ENCODE data around the gene TMEM100. TPM values are rescaled to one million over a fixed set of nuclear protein-coding genes. Genes with fewer than 3 reads are reported as not detected.

Gene TMEM100
- total and polyA plus RNA-seq, 3 experiments from 2014 or later: not detected

GRCh38 chr17:55729484-55729883 lies 6.8 kb upstream of the TMEM100 start:
- Mint-ChIP-seq H3K27ac (no peak overlapping the region), H3K4me3 (no peak overlapping the region), H3K4me1 (no peaks in the 10 kb centered on the region), H3K9me3 (no peaks in the 10 kb centered on the region), H3K36me3 (peaks cover 0 to 1% (median 0%) of the 10 kb centered on the region in 3 donors), H3K27me3 (peaks cover 10 to 50% of the 10 kb centered on the region in 2 donors)
- Histone ChIP-seq H3K4me3 (ENCODE audit: low read length) (no peak overlapping the region), H3K4me1 (ENCODE audit: insufficient read depth, low read length) (no peaks in the 10 kb centered on the region), H3K27ac (ENCODE audit: low read depth, low read length) (no peak overlapping the region), H3K9me3 (ENCODE audit: low read length) (no peaks in the 10 kb centered on the region), H3K36me3 (ENCODE audit: insufficient read depth, low read length) (no peaks in the 10 kb centered on the region), H3K27me3 (ENCODE audit: insufficient read depth, low read length, poor library complexity, severe bottlenecking) (no peaks in the 10 kb centered on the region)
- DNase-seq: no peak
- POLR2A ChIA-PET: no interaction called here
- CTCF ChIA-PET: no interaction called here

- H3K9me3 ChIP-seq (ENCODE audit: low read length): no peaks in the 10 kb centered on the region
- ChIA-PET POLR2A (no interaction called here), CTCF (no interaction called here)
- peak overlapping the region in 1 of 8 donors; percentile 61 for H3K27ac Mint-ChIP-seq
- peaks cover 7 to 53% of the 10 kb centered on the region in 2 donors for H3K27me3 Mint-ChIP-seq
- no peaks in the 10 kb centered on the region for H3K4me1 ChIP-seq (ENCODE audit: insufficient read depth, low read length)
- no peaks in the 10 kb centered on the region for H3K36me3 ChIP-seq (ENCODE audit: insufficient read depth, low read length)
- H3K4me3 ChIP-seq (ENCODE audit: low read length): no peak overlapping the region
- H3K36me3 Mint-ChIP-seq: peaks cover 0 to 1% (median 0%) of the 10 kb centered on the region in 3 donors
- H3K4me3 Mint-ChIP-seq: no peak overlapping the region
- H3K27me3 ChIP-seq (ENCODE audit: insufficient read depth, low read length, poor library complexity, severe bottlenecking): no peaks in the 10 kb centered on the region
- H3K4me1 Mint-ChIP-seq: no peaks in the 10 kb centered on the region
- no peaks in the 10 kb centered on the region for H3K9me3 Mint-ChIP-seq
- DNase-seq: no peak
- H3K27ac ChIP-seq (ENCODE audit: low read depth, low read length): no peak overlapping the region
Measured at GRCh38 chr17:55728833-55729232, 6.2 kb upstream of the TMEM100 start.

- H3K4me1 ChIP-seq (ENCODE audit: insufficient read depth, low read length): no peaks in the 10 kb centered on the region
- no peaks in the 10 kb centered on the region for H3K4me1 Mint-ChIP-seq
- POLR2A ChIA-PET: no interaction called here
- no peaks in the 10 kb centered on the region for H3K9me3 ChIP-seq (ENCODE audit: low read length)
- H3K36me3 Mint-ChIP-seq: peaks cover 0 to 1% (median 0%) of the 10 kb centered on the region in 3 donors
- H3K27ac ChIP-seq (ENCODE audit: low read depth, low read length): no peak overlapping the region
- H3K4me3 ChIP-seq (ENCODE audit: low read length): no peak overlapping the region
- peaks cover 7 to 54% of the 10 kb centered on the region in 2 donors for H3K27me3 Mint-ChIP-seq
- CTCF ChIA-PET: interaction anchor here (0.6 kb wide), 1 partner anchor 10 kb away, joined by 3 read pairs; no protein-coding TSS in a partner anchor
- no peaks in the 10 kb centered on the region for H3K27me3 ChIP-seq (ENCODE audit: insufficient read depth, low read length, poor library complexity, severe bottlenecking)
- DNase-seq: no peak
- H3K27ac Mint-ChIP-seq: no peak overlapping the region
- no peaks in the 10 kb centered on the region for H3K9me3 Mint-ChIP-seq
- H3K4me3 Mint-ChIP-seq: no peak overlapping the region
- H3K36me3 ChIP-seq (ENCODE audit: insufficient read depth, low read length): no peaks in the 10 kb centered on the region
Measured at GRCh38 chr17:55728361-55728760, 5.7 kb upstream of the TMEM100 start.

GRCh38 chr17:55727920-55728319 lies 5.3 kb upstream of the TMEM100 start:
- Histone ChIP-seq H3K36me3 (ENCODE audit: insufficient read depth, low read length) (no peaks in the 10 kb centered on the region), H3K27me3 (ENCODE audit: insufficient read depth, low read length, poor library complexity, severe bottlenecking) (no peaks in the 10 kb centered on the region), H3K4me3 (ENCODE audit: low read length) (no peak overlapping the region), H3K27ac (ENCODE audit: low read depth, low read length) (no peak overlapping the region), H3K4me1 (ENCODE audit: insufficient read depth, low read length) (no peaks in the 10 kb centered on the region), H3K9me3 (ENCODE audit: low read length) (no peaks in the 10 kb centered on the region)
- Mint-ChIP-seq H3K4me3 (no peak overlapping the region), H3K9me3 (no peaks in the 10 kb centered on the region), H3K36me3 (peaks cover 0 to under 1% (median 0%) of the 10 kb centered on the region in 3 donors), H3K4me1 (no peaks in the 10 kb centered on the region), H3K27me3 (peaks cover 10 to 56% of the 10 kb centered on the region in 2 donors), H3K27ac (no peak overlapping the region)
- ChIA-PET POLR2A (no interaction called here), CTCF (interaction anchor here (0.6 kb wide), 1 partner anchor 10 kb away, joined by 3 read pairs; no protein-coding TSS in a partner anchor)
- DNase-seq: no peak

GRCh38 chr17:55727275-55727674 lies 4.6 kb upstream of the TMEM100 start:
- H3K27me3 Mint-ChIP-seq: peaks cover 8 to 57% of the 10 kb centered on the region in 2 donors
- H3K4me1 ChIP-seq (ENCODE audit: insufficient read depth, low read length): no peaks in the 10 kb centered on the region
- POLR2A ChIA-PET: no interaction called here
- no peaks in the 10 kb centered on the region for H3K27me3 ChIP-seq (ENCODE audit: insufficient read depth, low read length, poor library complexity, severe bottlenecking)
- CTCF ChIA-PET: no interaction called here
- H3K9me3 Mint-ChIP-seq: no peaks in the 10 kb centered on the region
- H3K36me3 Mint-ChIP-seq: no peaks in the 10 kb centered on the region
- H3K9me3 ChIP-seq (ENCODE audit: low read length): no peaks in the 10 kb centered on the region
- H3K36me3 ChIP-seq (ENCODE audit: insufficient read depth, low read length): no peaks in the 10 kb centered on the region
- no peaks in the 10 kb centered on the region for H3K4me1 Mint-ChIP-seq
- no peak for DNase-seq
- no peak overlapping the region for H3K4me3 ChIP-seq (ENCODE audit: low read length)
- no peak overlapping the region for H3K27ac Mint-ChIP-seq
- no peak overlapping the region for H3K27ac ChIP-seq (ENCODE audit: low read depth, low read length)
- no peak overlapping the region for H3K4me3 Mint-ChIP-seq

GRCh38 chr17:55726440-55726839 lies 3.8 kb upstream of the TMEM100 start:
- H3K27ac Mint-ChIP-seq: no peak overlapping the region
- CTCF ChIA-PET: no interaction called here

GRCh38 chr17:55723488-55723848 lies 804 bp upstream of the TMEM100 start:
- Mint-ChIP-seq H3K9me3 (no peaks in the 10 kb centered on the region), H3K27ac (no peak overlapping the region), H3K4me3 (no peak overlapping the region), H3K36me3 (no peaks in the 10 kb centered on the region), H3K4me1 (no peaks in the 10 kb centered on the region), H3K27me3 (peaks cover 8 to 65% of the 10 kb centered on the region in 2 donors)
- Histone ChIP-seq H3K9me3 (ENCODE audit: low read length) (no peaks in the 10 kb centered on the region), H3K27me3 (ENCODE audit: insufficient read depth, low read length, poor library complexity, severe bottlenecking) (no peaks in the 10 kb centered on the region), H3K36me3 (ENCODE audit: insufficient read depth, low read length) (no peaks in the 10 kb centered on the region), H3K4me1 (ENCODE audit: insufficient read depth, low read length) (no peaks in the 10 kb centered on the region), H3K27ac (ENCODE audit: low read depth, low read length) (no peak overlapping the region), H3K4me3 (ENCODE audit: low read length) (no peak overlapping the region)
- POLR2A ChIA-PET: no interaction called here
- DNase-seq: no peak
- CTCF ChIA-PET: no interaction called here

More at GRCh38 chr17:55726440-55726839, 3.8 kb upstream of the TMEM100 start:
- Mint-ChIP-seq H3K4me1 (no peaks in the 10 kb centered on the region), H3K4me3 (no peak overlapping the region), H3K36me3 (no peaks in the 10 kb centered on the region), H3K9me3 (no peaks in the 10 kb centered on the region), H3K27me3 (peaks cover 8 to 54% of the 10 kb centered on the region in 2 donors)
- Histone ChIP-seq H3K9me3 (ENCODE audit: low read length) (no peaks in the 10 kb centered on the region), H3K27me3 (ENCODE audit: insufficient read depth, low read length, poor library complexity, severe bottlenecking) (no peaks in the 10 kb centered on the region), H3K27ac (ENCODE audit: low read depth, low read length) (no peak overlapping the region), H3K4me3 (ENCODE audit: low read length) (no peak overlapping the region), H3K4me1 (ENCODE audit: insufficient read depth, low read length) (no peaks in the 10 kb centered on the region), H3K36me3 (ENCODE audit: insufficient read depth, low read length) (no peaks in the 10 kb centered on the region)
- no peak for DNase-seq
- POLR2A ChIA-PET: no interaction called here

GRCh38 chr17:55722016-55722736 lies 488 bp downstream of the TMEM100 start:
- CTCF ChIA-PET: no interaction called here
- no peaks in the 10 kb centered on the region for H3K9me3 Mint-ChIP-seq
- POLR2A ChIA-PET: no interaction called here

More at GRCh38 chr17:55722016-55722736, 488 bp downstream of the TMEM100 start:
- H3K4me1 ChIP-seq (ENCODE audit: insufficient read depth, low read length): no peaks in the 10 kb centered on the region
- no peak for DNase-seq
- H3K27ac ChIP-seq (ENCODE audit: low read depth, low read length): no peak overlapping the region
- H3K36me3 ChIP-seq (ENCODE audit: insufficient read depth, low read length): no peaks in the 10 kb centered on the region
- H3K27me3 ChIP-seq (ENCODE audit: insufficient read depth, low read length, poor library complexity, severe bottlenecking): no peaks in the 10 kb centered on the region
- no peak overlapping the region for H3K4me3 ChIP-seq (ENCODE audit: low read length)
- H3K27me3 Mint-ChIP-seq: peaks cover 5 to 55% of the 10 kb centered on the region in 2 donors
- no peak overlapping the region for H3K4me3 Mint-ChIP-seq
- no peak overlapping the region for H3K27ac Mint-ChIP-seq
- no peaks in the 10 kb centered on the region for H3K9me3 ChIP-seq (ENCODE audit: low read length)
- H3K36me3 Mint-ChIP-seq: no peaks in the 10 kb centered on the region
- no peaks in the 10 kb centered on the region for H3K4me1 Mint-ChIP-seq
